HG02623 (cell line): ENCODE measurements around the gene NTRK1.

Source experiments
- ATAC-seq: cut with Tn5 transposase; IDR thresholded peaks from one replicate; pipeline ENCODE4 v1.9.1; 2021; ENCODE audit warnings: moderate library complexity; ENCODE audit not compliant: unreplicated experiment

Gene NTRK1

DNA sequence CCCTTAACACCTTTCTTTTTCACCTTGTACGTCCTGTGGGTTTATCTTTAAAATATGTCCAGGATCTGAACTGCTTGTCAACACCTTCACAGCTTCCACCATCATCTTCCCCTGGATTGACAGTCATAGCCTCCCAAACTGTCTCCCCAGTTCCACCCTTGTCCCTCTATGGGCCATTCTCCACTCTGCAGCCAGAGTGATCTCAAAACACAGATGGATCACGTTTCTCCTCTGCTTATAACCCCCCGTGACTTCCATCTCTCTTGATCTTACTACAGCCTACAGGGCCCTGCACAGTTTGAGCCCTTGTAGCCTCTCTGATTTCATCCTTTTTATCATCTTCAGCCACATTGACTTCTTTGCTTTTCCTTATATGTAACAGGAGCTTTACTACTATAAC, 6.0 kb upstream of the NTRK1 start:
- no peak for ATAC-seq

DNA sequence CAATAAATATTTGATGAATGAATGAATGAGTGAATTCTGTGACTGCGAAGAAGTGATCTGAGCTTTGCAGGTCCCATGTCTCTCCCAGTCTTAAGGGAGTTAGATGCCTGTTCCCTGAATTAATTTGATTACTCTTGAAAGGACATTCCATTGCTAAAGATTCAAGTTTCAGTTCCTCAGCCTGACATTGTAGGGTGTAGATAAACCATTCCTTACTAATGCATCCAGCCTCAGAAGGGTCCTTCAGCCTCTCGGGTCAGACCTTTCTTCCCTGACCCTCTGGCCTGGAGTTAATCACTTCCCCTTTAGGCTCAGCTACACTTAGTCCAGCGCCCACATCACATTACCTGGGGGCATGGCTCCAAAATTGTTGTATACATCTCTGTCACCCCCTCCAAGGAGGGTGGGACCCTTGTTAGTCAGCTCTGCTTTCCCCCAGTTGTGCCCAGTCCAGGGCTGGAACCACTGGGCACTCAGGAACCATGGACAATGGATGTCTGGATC, 4.3 kb upstream of the NTRK1 start:
- ATAC-seq: no peak

DNA sequence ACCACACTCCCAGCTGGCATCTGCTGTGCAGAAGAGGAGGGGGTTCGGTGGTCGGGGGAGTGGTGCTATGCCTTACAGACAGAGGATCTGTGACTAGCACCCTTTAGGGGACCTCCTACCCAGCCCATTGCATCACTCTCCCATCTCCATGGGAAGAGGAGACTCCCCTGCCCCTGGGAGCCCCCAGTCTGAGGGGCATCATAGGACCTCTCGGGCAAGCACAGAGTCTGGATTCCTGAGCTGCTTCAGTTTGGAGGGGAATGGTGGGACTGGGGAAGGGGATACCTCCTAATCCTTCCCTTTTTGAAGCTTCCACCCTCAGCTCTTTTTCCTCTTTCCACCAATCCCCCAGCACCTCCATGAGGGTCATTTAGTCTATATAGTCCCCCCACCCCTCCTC, 3.1 kb upstream of the NTRK1 start:
- ATAC-seq: no peak

DNA sequence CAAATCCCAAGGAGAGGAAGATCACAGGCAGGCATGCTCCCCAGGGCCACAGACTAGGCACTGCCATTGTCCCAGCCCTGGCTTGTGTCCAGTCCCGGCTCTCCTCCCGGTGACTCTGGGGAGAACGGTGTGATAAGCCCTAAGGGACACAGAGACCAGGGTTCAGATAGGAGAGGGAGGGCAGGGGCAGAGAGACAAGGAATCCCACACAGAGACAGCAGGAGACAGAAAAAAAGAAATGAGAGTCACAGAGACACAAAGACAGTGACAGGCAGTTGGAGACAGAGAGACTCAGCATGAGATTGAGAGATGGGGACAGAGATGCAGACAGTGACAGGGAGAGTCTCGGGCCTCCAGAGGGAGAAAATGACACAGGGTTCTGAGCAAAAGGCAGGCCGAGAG, 2.1 kb upstream of the NTRK1 start:
- no peak for ATAC-seq

DNA sequence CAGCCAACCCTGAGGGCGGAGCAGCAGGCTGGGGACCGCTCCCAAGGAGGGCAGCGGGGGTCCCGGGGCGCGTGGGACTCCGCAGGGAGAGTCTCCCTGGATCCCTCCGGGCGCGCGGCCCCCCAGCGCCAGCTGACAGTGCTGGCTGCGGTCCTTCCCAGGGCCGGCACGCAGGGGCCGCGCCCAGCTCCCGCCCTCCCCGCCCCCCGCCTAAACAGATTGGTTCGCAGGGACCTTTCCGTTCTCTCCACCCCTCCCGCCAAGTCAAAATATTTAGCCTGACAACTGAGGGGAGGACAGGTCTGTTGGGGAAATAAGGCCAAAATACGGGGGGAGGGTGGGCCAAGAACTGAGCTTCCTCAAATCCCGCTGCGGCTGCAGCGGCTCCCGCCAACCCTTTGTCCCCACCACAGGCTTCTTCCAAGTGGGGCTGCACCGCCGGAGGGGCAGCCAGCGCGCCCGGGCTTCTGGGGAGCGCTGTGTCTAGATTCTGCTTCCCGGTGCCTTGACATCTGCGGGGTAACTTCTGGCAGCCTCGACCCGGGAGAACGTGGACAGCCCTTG, 1.6 kb upstream of the NTRK1 start, which contains the start of gene INSRR:
TSS of gene INSRR (minus strand) at position 159 of the 564 bp plus-strand sequence. CDS start 496 bp downstream, outside the sequence.
- ATAC-seq: no peak

DNA sequence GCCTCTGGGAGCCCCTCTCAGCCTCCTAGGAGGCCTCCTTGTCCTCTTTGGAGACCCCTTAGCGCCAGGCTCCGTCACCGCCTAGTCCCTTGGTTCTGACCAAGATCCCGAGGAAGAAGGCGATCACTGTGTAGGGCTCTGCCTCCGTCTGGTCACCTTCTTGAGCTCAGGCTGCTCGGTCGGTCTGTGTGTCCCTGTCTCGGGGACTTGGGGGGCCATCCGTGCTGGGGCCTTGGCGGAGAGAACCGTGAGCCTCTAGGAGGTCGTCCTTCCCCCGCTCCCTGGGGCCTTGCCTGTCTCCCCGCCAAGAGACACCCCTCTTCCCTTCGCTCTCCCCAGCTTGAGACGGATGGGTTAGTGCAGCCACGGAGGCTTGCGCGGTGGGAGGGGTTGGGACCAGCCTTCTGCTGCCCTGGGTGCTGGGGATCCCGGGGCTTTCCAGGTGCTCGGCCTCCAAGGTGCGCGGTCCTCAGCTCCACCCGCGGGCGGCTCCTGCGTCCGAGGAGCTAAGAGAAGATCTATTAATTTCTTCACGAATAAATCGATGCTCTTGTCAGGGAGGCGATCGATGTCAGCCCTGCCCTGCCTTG, 1.0 kb upstream of the NTRK1 start:
- ATAC-seq: no peak

DNA sequence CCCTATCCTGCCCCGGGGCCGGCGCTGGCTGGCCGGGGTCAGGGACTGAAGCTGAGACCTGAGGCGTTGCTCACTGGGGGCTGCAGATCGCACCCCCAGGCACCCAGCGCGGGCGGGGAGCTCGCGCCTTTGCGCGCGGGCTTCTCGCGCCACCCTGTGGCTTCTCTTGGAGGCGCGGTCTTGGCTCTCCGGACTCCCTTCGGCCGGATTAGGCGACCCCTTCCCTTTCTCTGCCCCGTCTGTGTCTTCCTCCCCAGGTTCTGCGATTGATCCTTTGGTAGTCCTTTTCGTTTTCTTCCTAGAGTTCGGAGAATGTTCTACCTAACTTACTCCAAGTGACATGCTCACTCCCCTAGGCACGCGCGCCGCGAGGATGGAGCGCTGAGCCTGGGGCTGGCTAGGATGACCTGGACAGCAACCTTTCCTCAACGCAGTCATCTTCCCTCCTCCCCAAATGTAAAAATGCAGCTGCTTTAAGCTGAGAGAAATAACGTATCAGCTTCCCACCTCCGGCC, 495 bp upstream of the NTRK1 start:
- no peak for ATAC-seq

GRCh38 chr1:156862584-156862983, 1.9 kb downstream of the NTRK1 start:
- ATAC-seq: no peak

DNA sequence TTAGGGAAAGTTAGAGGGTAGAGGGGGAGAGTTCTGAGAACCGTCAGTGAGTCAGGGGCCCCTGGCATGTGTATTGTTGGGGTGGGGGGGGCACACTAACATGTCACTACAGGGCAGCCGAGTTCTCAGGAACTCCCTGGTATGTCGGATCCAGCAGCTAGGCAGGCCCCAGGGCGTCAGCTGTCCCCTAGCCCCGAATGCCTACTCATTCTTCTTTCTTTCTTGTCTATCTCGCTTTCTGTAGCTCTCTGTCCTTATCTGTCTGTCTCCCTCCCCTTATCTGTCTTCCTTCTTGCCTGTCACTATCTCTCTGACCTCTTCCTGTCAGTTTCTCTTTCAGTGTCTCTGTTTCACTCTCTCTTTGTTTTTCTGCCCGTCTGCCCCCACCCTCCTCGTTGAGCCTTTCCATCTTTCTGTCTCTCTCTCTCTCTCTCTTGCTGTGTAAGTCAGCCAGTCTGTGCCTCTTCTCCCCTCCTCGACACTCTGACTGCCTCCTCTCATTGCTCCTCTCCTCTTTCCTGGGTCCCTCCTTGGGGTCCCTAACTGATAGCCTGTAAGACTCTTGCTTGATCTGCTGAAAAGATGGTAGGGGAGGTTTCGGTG, 2.4 kb downstream of the NTRK1 start:
- no peak for ATAC-seq

- no peak for ATAC-seq
These were observed 3.0 kb downstream of the NTRK1 start for GRCh38 chr1:156863631-156864030.

- ATAC-seq: no peak
These were observed 4.1 kb downstream of the NTRK1 start for GRCh38 chr1:156864796-156865195.

GRCh38 chr1:156865258-156865657, 4.6 kb downstream of the NTRK1 start:
- no peak for ATAC-seq

GRCh38 chr1:156865865-156866248, 5.2 kb downstream of the NTRK1 start:
- no peak for ATAC-seq

- ATAC-seq: no peak
These were observed 5.7 kb downstream of the NTRK1 start for GRCh38 chr1:156866249-156866909.

DNA sequence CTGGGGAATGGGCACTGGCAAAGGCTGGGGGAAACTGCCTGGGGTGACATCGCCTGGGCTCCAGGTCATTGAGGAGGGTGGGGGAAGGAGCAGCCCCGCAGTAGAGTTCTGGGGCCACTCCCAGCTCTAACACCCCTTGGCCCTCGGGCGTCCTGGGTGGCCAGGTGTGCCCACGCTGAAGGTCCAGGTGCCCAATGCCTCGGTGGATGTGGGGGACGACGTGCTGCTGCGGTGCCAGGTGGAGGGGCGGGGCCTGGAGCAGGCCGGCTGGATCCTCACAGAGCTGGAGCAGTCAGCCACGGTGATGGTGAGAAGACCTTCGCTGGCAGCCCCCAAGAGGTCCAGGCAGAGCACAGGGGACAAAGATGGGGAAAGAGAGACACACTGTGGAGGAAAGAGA, 7.7 kb downstream of the NTRK1 start:
- no peak for ATAC-seq

DNA sequence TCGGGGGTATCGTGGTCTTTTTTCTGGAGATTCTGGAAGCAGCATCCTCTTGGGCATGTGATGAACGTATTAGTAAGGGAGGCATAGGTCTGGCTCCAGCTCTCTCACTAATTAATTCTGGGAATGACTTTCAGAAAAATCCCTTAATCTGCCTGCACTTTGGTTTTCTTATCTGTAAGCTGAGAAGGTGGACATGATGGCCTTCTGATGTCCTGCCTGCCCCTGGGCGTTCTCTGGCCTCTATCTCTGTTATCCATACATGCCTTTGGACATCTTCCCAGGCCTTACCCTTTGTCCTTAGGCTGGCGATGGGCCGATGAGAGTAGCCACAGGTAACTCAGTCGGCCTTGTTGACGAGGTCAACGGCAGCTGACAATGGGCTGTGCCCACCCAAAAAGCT, 8.8 kb downstream of the NTRK1 start:
- ATAC-seq: no peak

DNA sequence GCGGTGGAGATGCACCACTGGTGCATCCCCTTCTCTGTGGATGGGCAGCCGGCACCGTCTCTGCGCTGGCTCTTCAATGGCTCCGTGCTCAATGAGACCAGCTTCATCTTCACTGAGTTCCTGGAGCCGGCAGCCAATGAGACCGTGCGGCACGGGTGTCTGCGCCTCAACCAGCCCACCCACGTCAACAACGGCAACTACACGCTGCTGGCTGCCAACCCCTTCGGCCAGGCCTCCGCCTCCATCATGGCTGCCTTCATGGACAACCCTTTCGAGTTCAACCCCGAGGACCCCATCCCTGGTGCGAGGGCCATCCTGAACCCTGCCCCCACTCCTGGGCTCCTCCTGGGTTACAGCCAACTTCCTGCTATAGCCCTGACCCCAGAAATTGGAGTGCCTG, 13.0 kb downstream of the NTRK1 start:
- ATAC-seq: no peak

- no peak for ATAC-seq
These were observed 13.5 kb downstream of the NTRK1 start for GRCh38 chr1:156874142-156874541.

GRCh38 chr1:156874572-156875340, 14.1 kb downstream of the NTRK1 start:
- ATAC-seq: no peak

GRCh38 chr1:156875341-156875615, 14.6 kb downstream of the NTRK1 start:
- no peak for ATAC-seq

GRCh38 chr1:156876281-156876680, 15.6 kb downstream of the NTRK1 start:
- no peak for ATAC-seq
